Measurements from ENCODE around the gene FAM53B.

The FAM53B gene

DNA sequence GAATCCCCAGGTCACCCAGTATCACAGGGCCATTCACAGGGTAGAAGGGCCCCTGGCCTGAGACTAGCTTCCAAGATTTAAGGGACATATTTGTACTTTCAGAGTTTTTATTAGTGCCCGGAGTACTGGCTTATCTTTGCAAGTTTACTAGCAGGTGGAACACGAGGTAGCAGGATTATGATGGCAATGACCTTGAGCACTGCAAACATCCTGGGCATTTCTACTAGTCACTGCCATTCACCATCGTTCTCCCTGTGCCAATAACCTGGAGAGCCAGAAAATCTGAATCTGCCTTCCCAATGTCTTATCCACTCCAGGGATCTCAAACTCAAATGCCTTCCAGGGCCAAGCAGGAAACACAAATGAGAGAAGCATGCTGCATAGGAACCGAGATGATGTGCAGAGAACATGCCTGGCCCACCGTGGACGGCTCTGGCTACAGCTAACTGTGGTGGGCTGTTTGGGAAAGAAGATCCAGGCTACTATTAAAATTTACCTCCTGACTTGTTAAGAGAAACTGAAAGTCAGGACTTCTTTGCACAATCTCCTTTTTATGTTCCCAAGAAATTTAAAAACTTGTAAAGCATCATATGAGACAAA lies 16.7 kb downstream of the FAM53B start:
- DNase-seq: no peak

- no peak for DNase-seq
These were observed 18.4 kb downstream of the FAM53B start for GRCh38 chr10:124725791-124726190.

GRCh38 chr10:124725171-124725631 lies 19.0 kb downstream of the FAM53B start:
- DNase-seq: no peak

GRCh38 chr10:124724279-124725027 lies 19.7 kb downstream of the FAM53B start:
- DNase-seq: peak in 11 of 14 donors; percentile 64 to 94 (median 85)

- DNase-seq: no peak
These were observed 20.4 kb downstream of the FAM53B start for GRCh38 chr10:124723826-124724225.

- DNase-seq: peak in 1 of 14 donors; percentile 46
These were observed 21.1 kb downstream of the FAM53B start for GRCh38 chr10:124722798-124723783.

GRCh38 chr10:124721330-124722045 lies 22.7 kb downstream of the FAM53B start:
- peak in 3 of 14 donors; percentile 31 to 68 (median 57) for DNase-seq

- DNase-seq: peak in 9 of 14 donors; percentile 49 to 83 (median 74)
These were observed 24.8 kb downstream of the FAM53B start for GRCh38 chr10:124719213-124719851.

- DNase-seq: no peak
These were observed 26.1 kb downstream of the FAM53B start for GRCh38 chr10:124717911-124718741.

DNA sequence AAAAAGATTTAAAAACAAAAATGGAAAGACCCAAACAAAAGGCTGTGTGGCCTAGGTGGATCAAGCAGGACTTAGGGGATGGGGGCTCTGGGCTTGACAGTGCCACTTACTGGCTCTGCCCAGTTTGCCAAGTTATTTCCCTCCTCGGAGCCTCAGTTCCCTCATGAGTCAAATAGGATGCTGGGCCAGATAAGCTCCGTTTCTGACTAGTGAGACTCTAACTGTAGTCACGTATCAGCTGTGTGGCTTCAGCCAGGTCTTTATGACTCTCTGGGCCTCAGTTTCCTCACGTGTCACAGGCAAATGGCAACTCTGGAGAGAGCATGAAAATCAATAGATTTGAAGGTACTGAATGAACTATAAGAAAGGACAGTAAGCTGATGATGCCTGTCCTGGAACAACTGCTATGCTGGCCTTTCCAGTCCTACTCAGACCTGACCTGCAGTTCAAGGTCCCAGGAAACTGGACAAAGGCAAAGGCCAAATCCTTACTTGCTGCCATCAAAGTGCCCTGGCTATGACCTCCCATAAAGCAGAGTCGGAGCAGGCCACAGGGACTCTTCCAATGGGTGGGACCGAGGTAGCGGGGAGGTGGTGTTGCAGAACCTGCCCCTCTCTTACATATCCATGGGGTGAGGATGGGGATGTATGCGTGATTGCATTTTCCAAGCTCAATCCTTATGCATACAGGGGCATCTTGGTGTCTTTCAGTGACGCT lies 27.0 kb downstream of the FAM53B start:
- no peak for DNase-seq

DNA sequence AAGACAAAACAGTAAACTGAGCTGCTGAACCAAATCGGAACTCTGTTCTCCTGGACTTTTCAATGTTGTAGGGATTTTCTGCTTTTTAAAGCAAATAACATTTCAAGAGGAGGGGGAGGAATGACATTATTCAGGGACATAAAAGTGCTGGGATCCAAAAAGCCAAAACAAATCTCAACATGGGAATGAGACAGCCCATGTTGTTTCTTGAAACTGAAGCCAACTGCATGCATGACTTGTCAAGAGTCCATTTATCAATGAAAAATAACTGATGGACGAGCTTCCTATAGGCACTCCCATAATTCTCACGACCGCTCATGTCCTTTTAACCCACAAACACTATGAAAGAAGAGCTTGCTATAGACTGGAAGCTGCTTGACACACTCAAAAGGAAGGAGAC lies 27.8 kb downstream of the FAM53B start:
- no peak for DNase-seq

GRCh38 chr10:124715439-124715838 lies 28.7 kb downstream of the FAM53B start:
- no peak for DNase-seq

- DNase-seq: no peak
These were observed 30.4 kb downstream of the FAM53B start for GRCh38 chr10:124713679-124714255.

DNA sequence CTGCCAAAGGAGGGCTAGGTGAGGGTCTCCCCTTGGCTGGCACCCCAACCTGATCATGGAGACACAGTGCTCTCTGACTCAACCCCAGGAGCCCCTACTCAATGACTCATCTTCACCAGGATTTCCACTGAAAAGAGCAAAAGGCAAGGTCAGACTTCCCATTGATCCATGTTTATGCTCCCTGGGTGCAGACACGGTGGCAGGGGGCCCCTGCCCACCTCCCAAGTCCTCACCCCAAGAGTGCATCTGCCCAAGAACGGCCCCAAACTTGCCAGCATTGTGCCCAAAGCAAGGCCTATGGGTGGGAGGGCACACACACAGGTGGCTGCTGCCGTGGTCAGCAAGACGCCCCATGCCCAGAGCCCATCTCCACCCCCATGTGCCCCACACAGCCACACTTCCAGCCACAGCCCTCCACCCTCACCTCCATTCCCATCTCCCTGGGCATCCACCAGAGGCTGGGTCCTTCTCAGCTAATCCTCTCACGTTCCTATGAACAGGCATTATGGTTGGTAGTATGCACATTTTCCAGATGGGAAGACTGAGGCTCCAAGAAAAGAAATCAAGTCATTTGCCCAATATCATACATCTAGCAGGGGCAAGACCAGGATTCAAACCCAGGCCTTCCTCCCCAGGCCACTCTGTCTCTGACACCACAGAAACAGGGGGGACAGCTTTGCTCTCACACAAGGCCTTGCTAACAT lies 31.3 kb downstream of the FAM53B start:
- DNase-seq: no peak

- DNase-seq: no peak
These were observed 33.0 kb downstream of the FAM53B start for GRCh38 chr10:124711145-124711544.

- no peak for DNase-seq
These were observed 33.8 kb downstream of the FAM53B start for GRCh38 chr10:124710266-124710881.

- no peak for DNase-seq
These were observed 34.3 kb downstream of the FAM53B start for GRCh38 chr10:124709861-124710260.

DNA sequence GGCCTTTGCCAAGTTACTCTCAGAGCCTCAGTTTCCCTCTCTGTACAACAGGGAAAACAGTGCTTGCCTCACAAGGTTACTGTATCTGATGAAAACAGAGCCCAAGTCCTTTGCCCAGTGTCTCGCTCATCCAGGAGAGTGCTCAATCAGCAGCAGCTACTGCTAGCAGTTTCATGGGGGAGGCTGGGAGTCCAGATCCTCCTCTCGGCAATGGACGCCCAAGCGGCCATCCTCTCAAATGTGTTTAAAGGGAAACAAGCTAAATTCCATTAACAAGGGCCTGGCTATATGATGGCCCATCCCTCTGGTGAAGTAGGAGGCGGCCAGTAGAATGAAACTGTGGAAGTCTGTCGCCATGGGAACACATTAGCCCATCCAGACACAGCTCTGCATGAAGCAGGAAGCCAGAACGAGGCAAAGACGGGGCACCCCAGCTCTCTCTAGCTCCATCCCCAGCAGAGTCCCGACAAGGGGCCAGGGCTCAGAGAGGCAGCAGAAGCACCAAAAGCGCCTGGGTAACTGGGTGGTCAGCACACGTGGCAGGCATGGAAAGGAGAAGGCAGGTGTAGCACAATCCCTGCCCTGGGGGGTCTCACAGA lies 35.2 kb downstream of the FAM53B start:
- no peak for DNase-seq

Data from C1 segment of cervical spinal cord (tissue), 14 donors.